Ishikawa (cell line): ENCODE measurements around the gene COL15A1.

Experiments
- CEBPB ChIP-seq: IDR thresholded peaks from 2 replicates; pipeline ENCODE4 v1.6.1; 2012
- CREB1 ChIP-seq: IDR thresholded peaks from 2 replicates; pipeline ENCODE4 v1.6.1; 2012; ENCODE audit warnings: low read depth
- EGR1 ChIP-seq: IDR thresholded peaks from 2 replicates; pipeline ENCODE4 v1.6.1; 2012
- EP300 ChIP-seq: IDR thresholded peaks from 2 replicates; pipeline ENCODE4 v1.6.1; 2012; ENCODE audit warnings: borderline replicate concordance
- FOXM1 ChIP-seq: IDR thresholded peaks from 2 replicates; pipeline ENCODE4 v1.6.1; 2012; ENCODE audit warnings: low read depth, borderline replicate concordance
- MAX ChIP-seq: IDR thresholded peaks from 2 replicates; pipeline ENCODE4 v1.6.1; 2012
- NFIC ChIP-seq: IDR thresholded peaks from 2 replicates; pipeline ENCODE4 v1.6.1; 2012
- RAD21 ChIP-seq: IDR thresholded peaks from 2 replicates; pipeline ENCODE4 v1.6.1; 2012; ENCODE audit warnings: low read depth
- REST ChIP-seq: IDR thresholded peaks from 2 replicates; pipeline ENCODE4 v1.6.1; 2012; ENCODE audit warnings: low read depth, mild to moderate bottlenecking
- TAF1 ChIP-seq: IDR thresholded peaks from 2 replicates; pipeline ENCODE4 v1.6.1; 2012; ENCODE audit warnings: low read depth, mild to moderate bottlenecking
- TCF12 ChIP-seq: IDR thresholded peaks from 2 replicates; pipeline ENCODE4 v1.6.1; 2012; ENCODE audit warnings: low read depth
- TEAD4 ChIP-seq: IDR thresholded peaks from 2 replicates; pipeline ENCODE4 v1.6.1; 2012
- USF1 ChIP-seq: IDR thresholded peaks from 2 replicates; pipeline ENCODE4 v1.6.1; 2012
- YY1 ChIP-seq: IDR thresholded peaks from 2 replicates; pipeline ENCODE4 v1.6.1; 2012; ENCODE audit warnings: low read depth
- ZBTB7A ChIP-seq: IDR thresholded peaks from 2 replicates; pipeline ENCODE4 v1.6.1; 2012; ENCODE audit warnings: low read depth

COL15A1 gene

GRCh38 chr9:99093492-99093791 lies 149.7 kb downstream of the COL15A1 start:
- no peak for TF ChIP-seq ZBTB7A

- TF ChIP-seq CEBPB (no peak), EP300 (no peak), RAD21 (no peak), YY1 (no peak), REST (no peak), USF1 (no peak), FOXM1 (no peak), TAF1 (no peak), ZBTB7A (no peak), EGR1 (no peak), NFIC (no peak), CREB1 (no peak), MAX (no peak)
Measured at GRCh38 chr9:99095565-99095964, 151.9 kb downstream of the COL15A1 start.

GRCh38 chr9:99096409-99096808 lies 152.7 kb downstream of the COL15A1 start:
- no peak for TF ChIP-seq EP300
- TF ChIP-seq TEAD4: no peak
- TF ChIP-seq EGR1: no peak
- no peak for TF ChIP-seq TCF12
- TF ChIP-seq CEBPB: no peak
- no peak for TF ChIP-seq TAF1
- TF ChIP-seq CREB1: no peak

GRCh38 chr9:99101271-99101670 lies 157.6 kb downstream of the COL15A1 start:
- TF ChIP-seq TEAD4 (no peak), USF1 (no peak), EGR1 (no peak), CREB1 (no peak), FOXM1 (no peak), TAF1 (no peak), ZBTB7A (no peak), EP300 (no peak), MAX (no peak), REST (no peak), CEBPB (no peak), TCF12 (no peak), RAD21 (no peak), NFIC (no peak), YY1 (no peak)

- TF ChIP-seq EP300: no peak
Measured at GRCh38 chr9:99101812-99102211, 158.1 kb downstream of the COL15A1 start.

GRCh38 chr9:99103054-99103895 lies 159.6 kb downstream of the COL15A1 start:
- TF ChIP-seq REST (no peak), EP300 (no peak), USF1 (no peak), TEAD4 (no peak), FOXM1 (no peak), TCF12 (no peak), TAF1 (no peak), CREB1 (no peak), CEBPB (no peak), ZBTB7A (no peak), NFIC (no peak), RAD21 (no peak), MAX (no peak), YY1 (no peak), EGR1 (no peak)
